NCI-H2171 (cell line): Measurements from ENCODE around the gene ZBTB9.
"Not testable (repeated sequence)": the region's sequence is repeated elsewhere in the genome, so short reads cannot be mapped to it uniquely, and the experiment has no call there.

Experiments
- DNase-seq: peaks from one replicate; lab custom pipeline; 2025; lab: John Stamatoyannopoulos, UW

The ZBTB9 gene

DNA sequence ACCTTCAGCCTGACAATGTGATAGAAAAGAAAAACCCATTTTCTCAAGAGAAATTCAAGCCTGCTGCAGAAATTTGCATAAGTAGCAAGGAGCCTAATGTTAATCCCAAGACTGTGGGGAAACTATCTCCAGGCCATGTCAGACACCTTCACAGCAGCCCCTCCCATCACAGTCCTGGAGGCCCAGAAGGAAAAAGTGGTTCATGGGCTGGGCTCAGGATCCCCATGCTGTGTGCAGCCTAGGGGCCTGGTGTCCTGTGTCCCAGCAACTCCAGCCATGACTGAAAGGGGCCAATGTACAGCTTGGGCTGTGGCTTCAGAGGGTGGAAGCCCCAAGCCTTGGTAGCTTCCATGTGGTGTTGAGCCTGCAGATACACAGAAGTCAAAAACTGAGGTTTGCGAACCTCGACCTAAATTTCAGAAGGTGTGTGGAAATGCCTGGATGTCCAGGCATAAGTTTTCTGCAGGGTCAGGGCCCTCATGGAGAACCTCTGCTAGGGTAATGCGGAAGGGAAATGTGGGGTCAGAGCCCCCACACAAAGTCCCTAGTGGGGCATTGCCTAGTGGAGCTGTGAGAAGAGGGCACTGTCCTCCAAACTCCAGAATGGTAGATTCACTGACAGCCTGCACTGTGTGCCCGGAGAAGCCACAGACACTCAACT is 11.8 kb downstream of the ZBTB9 start:
- DNase-seq: no peak

DNA sequence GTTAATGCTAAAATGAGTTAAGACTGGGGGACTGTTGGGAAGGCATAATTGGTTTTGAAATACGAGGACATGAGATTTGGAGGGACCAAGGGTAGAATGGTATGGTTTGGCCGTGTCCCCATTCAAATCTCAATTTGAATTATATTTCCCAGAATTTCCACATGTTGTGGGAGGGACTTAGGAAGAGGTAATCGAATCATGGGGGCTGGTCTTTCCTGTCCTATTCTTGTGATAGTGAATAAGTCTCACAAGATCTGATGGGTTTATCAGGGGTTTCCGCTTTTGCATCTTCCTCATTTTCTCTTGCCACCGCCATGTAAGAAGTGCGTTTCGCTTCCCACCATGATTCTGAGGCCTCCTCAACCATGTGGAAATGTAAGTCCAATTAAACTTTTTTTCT is 12.7 kb downstream of the ZBTB9 start:
- DNase-seq: no peak

DNA sequence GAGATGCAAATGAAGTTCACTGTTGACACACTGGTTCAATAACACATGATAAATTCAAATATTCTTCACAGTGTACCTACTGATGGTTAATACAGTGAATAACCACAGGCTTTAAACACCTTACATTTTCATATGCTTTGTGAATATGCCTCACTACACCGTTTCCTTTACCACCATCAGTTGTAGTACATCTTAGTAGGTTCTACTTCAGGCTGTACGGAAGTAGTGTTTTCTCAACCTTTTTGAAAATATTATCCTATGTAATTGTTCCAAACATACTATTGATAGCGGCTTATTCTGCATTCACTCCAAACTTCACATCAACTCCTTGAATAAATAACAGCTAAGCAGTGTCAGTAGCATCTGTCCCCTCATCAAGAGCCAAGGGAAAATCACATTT is 15.3 kb downstream of the ZBTB9 start:
- DNase-seq: no peak

DNA sequence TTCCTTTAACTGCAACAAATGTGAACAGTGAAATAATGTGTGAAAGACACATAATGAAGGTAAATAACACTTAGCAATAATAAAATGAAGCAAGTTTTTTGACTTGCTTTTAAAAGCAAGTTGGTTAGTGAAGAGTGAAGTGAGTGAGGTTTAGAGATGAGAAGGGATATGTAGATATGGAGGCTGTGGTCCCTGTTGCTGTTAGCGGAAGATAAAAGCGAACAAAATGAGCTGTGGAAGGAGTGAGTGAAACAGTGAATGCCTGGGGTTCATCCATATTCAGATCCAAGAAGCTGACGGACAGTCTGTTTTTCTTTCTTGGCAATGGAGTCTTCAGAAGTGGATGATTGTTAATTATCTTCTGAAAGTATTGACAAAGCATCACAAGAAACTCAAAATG is 23.5 kb downstream of the ZBTB9 start:
- no peak for DNase-seq

DNA sequence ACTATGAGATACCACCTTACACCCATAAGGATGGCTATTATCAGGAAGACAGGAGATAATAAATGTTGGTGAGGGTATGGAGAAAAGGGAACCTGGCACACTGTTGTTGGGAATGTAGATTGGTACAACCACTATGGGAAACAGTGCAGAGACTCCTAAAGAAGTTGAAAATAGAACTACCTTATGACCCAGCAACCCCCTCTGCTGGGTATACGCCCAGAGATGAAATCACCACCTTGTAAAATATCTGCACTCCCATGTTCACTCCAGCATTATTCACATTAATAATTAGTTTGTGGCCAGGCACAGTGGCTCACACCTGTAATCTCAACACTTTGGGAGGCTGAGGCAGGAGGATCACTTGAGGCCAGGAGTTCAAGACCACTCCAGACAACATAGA is 26.8 kb downstream of the ZBTB9 start:
- DNase-seq: no peak

DNA sequence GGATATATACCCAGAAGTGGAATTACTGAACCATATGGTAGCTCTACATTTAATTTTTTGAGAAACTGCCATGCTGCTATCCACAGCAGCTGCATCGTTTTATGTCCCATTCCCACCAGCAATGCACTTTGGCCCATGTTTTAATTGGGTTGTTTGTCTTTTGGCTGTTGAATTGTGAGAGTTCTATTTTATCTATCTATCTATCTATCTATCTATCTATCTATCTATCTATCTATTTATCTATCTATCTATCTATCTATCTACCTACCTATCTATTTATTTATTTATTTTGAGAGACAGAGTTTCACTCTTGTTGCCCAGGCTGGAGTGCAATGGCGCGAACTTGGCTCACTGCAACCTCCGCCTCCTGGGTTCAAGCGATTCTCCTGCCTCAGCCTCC is 28.2 kb downstream of the ZBTB9 start:
- DNase-seq: not testable (repeated sequence)

DNA sequence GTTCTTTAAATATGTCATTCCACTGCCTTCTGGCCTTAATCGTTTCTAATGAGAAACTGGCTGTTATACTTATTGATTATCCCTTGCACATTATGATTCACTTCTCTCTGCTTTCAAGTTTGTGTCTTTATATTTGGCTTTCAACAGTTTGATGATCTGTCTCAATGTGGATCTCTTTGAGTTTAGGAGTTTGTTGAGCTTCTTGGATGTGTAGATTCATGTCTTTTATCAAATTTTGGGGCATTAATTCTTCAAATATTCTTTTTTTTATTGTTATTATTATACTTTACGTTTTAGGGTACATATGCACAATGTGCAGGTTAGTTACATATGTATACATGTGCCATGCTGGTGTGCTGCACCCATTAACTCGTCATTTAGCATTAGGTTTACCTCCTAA is 29.3 kb downstream of the ZBTB9 start:
- no peak for DNase-seq

DNA sequence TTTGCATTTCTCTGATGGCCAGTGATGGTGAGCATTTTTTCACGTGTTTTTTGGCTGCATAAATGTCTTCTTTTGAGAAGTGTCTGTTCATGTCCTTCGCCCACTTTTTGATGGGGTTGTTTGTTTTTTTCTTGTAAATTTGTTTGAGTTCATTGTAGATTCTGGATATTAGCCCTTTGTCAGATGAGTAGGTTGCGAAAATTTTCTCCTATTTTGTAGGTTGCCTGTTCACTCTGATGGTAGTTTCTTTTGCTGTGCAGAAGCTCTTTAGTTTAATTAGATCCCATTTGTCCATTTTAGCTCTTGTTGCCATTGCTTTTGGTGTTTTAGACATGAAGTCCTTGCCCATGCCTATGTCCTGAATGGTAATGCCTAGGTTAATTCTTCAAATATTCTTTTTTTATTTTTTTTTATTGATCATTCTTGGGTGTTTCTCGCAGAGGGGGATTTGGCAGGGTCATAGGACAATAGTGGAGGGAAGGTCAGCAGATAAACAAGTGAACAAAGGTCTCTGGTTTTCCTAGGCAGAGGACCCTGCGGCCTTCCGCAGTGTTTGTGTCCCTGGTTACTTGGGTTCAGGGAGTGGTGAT is 30.4 kb downstream of the ZBTB9 start:
- DNase-seq: not testable (repeated sequence)

DNA sequence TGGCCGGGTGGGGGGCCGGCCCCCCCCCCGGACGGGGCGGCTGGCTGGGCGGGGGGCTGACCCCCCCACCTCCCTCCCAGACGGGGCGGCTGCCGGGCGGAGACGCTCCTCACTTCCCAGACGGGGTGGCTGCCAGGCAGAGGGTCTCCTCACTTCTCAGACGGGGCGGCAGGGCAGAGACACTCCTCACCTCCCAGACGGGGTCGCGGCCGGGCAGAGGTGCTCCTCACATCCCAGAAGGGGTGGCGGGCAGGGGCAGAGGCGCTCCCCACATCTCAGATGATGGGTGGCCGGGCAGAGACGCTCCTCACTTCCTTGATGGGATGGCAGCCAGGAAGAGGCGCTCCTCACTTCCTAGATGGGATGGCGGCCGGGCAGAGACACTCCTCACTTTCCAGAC is 31.3 kb downstream of the ZBTB9 start:
- DNase-seq: not testable (repeated sequence)

DNA sequence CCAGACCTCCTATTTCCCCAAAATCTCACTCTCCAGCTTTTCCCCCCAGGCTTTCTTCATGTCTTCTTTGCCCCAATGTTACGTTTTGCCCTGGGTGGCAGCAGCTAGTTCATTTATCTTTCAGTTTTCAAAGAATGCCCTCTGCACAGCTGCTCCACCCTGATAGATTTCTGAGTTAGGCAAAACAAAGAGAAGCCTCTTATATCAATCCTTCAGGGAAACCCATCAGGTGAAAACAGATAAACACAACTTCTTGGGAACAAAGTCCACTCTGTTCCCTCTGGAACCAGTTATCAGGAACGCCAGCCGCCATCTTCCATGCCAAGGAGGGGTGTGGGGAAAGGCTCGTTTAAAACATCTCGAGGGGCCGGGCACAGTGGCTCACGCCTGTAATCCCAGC is 34.0 kb downstream of the ZBTB9 start:
- DNase-seq: no peak

DNA sequence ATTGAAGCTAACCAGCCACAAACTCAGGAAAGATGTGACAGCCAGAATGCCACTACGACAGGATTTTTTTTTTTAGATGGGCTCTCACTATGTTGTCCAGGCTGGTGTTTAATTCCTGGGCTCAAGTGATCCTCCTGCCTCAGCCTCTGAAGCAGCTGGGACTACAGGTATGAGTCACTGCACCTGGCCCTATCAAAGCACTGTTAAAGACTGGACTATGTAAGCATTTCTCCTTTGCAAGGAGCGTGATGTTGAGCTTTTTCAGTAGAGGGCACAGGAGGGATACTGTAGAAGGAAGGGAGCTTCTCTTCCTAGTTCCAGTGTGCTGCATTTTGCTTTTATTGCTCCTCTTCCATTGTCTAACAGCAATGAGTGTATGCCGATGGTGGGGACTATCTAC is 35.8 kb downstream of the ZBTB9 start:
- DNase-seq: no peak

DNA sequence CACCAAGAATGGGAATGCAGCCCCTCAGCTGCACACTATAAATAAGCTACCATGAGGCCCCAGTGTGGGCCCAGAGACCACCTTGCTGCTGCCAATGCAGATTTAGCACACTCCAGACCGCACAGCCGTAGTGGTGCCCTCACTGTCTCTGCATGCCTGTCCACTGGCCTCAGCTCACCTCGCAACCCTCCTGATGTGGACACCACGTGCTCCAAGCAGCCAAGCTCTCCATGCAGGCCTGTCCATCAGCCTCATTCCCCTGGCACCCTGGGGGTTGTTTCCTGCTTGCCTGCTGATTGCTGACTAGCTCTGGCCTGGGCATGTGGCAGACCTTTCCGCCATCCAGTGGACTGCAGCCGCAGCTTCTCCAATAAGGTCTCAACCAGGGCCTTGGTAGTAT is 36.2 kb downstream of the ZBTB9 start:
- no peak for DNase-seq

DNA sequence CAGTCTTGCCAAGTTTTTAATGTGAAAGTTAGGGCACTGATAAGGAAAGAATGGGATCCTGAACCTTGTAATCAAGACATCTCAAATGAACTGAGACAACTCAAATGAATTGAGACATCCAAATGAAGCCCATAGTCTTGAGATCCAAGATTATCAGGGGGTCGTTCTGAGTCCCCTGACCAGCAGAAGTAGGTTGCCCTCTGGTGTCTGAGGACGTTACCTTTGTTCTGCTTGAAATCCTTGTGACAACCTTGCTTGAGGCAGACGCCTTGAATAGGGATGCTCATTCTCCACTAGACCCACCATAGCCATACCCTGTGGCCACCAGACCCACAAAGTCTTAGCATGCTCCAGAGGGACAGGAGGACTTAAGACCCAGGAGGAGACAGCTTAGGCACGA is 37.7 kb downstream of the ZBTB9 start:
- DNase-seq: no peak

DNA sequence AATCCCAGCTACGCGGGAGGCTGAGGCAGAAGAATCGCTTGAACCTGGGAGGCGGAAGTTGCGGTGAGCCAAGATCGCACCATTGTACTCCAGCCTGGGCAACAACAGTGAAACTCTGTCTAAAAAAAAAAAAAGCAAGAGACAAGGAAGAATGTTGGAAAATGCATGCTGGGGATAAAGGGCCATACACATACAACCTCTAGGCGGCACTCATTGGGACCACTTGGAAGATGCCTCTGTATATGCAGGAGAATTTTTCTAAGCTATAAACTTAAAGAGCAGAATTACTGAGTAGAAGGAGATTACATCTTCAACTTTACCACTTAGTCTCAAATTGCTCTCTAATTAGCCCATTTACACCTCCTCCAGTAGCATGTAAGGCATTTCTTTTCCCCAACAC is 42.8 kb downstream of the ZBTB9 start:
- no peak for DNase-seq

DNA sequence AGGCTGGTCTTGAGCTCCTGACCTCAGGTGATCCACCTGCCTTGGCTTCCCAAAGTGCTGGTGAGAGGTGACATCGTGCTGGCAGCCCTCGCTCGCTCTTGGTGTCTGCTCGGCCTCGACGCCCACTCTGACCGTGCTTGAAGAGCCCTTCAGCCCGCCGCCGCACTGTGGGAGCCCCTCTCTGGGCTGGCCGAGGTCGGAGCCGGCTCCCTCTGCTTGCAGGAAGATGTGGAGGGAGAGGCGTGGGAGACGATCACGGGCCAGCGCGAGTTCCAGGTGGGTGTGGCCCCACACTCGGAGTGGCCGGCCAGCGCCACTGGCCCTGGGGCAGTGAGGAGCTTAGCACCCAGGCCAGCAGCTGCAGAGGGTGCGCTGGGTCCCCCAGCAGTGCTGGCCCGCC is 48.1 kb downstream of the ZBTB9 start:
- DNase-seq: no peak

DNA sequence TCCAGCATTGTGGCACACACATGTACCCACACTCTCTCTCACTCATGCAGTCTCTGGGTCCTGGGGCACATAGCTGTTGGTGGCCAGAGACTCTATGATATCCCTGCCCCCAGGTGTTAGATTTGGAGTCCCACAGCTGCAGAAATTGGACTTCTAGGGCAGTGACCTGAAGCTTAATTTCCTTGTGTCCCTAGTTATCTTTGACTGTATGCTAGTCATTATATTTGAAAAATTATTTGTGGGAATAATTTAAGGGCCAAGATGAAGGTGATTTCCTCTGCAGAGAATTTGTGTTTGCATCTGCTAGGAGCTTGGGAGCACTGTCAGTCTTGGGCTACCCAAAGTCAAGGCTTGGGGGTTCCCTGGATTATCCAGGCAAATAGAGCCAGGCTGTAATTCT is 50.1 kb downstream of the ZBTB9 start:
- no peak for DNase-seq

DNA sequence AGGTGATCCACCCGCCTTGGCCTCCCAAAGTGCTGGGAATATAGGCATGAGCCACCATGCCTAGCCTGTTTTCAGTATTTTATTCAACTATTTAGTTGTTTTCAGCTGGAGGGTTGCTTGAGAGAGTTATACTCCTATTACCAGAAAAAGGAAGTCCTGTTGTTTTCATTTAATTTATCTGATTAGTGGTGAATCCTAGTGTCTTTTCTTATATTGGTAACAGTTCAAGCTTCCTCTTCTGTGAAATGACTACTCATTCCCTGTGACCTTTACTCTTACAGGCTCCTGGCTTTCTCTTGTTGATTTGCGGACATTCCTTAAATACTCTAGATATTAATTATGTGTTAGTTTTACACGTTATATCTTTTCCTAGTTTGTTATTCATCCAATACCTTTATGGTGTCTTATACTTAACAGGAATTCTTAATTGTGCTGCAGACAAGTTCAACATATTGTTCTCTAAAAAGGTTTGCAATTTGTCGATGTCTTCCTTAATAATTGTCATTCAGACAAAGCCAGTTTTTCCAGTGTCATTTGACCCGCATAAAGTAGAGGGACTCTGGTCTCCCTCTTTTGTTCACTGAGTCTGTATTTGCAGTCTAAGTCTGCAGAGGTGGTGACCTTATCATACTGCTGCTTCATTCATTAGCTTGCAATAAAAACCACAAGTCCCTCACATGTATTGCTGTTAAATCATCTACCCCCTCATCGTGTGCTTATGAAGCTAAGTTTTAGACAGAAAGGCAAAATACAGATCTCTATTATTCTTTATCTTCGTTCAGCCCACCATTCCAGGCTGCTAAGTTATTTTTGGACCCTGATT is 51.4 kb downstream of the ZBTB9 start:
- no peak for DNase-seq
